Measurements from ENCODE around the gene TMEM158.

Gene TMEM158

DNA sequence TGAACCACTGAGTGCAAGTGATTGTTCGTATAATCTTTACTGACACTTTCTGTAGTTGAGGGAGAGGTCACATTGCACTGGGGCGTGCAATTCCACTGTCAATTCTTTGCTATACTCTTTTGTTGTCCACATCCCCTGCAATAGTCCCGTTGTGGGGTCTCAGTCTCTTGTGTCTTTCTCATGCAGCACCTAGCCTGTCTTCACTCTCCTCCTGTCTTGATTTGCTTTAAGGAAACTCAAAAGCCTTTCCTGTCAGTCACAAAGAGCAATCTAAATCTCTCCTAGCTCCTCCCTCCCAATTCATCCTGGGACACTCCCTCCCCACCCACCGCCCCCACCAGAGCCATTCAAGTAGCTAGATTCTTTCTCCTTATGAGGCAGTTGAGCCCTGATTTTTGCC, 13.2 kb upstream of the TMEM158 start:
- H3K27ac ChIP-seq (ENCODE audit: low read length) = no peak overlapping the region
- DNase-seq = no peak
- TF ChIP-seq, protein P1, sequence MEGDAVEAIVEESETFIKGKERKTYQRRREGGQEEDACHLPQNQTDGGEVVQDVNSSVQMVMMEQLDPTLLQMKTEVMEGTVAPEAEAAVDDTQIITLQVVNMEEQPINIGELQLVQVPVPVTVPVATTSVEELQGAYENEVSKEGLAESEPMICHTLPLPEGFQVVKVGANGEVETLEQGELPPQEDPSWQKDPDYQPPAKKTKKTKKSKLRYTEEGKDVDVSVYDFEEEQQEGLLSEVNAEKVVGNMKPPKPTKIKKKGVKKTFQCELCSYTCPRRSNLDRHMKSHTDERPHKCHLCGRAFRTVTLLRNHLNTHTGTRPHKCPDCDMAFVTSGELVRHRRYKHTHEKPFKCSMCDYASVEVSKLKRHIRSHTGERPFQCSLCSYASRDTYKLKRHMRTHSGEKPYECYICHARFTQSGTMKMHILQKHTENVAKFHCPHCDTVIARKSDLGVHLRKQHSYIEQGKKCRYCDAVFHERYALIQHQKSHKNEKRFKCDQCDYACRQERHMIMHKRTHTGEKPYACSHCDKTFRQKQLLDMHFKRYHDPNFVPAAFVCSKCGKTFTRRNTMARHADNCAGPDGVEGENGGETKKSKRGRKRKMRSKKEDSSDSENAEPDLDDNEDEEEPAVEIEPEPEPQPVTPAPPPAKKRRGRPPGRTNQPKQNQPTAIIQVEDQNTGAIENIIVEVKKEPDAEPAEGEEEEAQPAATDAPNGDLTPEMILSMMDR (IDR thresholded peaks at IDR 0.05; ENCODE audit: borderline replicate concordance, extremely low read depth, low read length, poor library complexity, severe bottlenecking) = no peak
- no peak for TF ChIP-seq EZH2 (IDR thresholded peaks at IDR 0.05; ENCODE audit: borderline replicate concordance, low read depth, low read length, severe bottlenecking)
- H3K79me2 ChIP-seq (ENCODE audit: insufficient read depth, low read length) = no peaks in the 10 kb centered on the region
- H4K20me1 ChIP-seq (ENCODE audit: insufficient read depth, low read length) = no peaks in the 10 kb centered on the region
- no peak for ATAC-seq (ENCODE audit: insufficient read depth, low read depth)
- no peak overlapping the region for H2AFZ ChIP-seq (ENCODE audit: low read depth, low read length)
- no peak overlapping the region for H3K9ac ChIP-seq (ENCODE audit: low read depth, low read length)
- no peaks in the 10 kb centered on the region for H3K27me3 ChIP-seq (ENCODE audit: insufficient read depth, low read length, poor library complexity)
- no peak overlapping the region for H3K4me3 ChIP-seq (ENCODE audit: low read depth in 1 of 2, low read length in 2 of 2)
- no peaks in the 10 kb centered on the region for H3K9me3 ChIP-seq (ENCODE audit: insufficient read depth, low read length, severe bottlenecking)
- no peak overlapping the region for H3K4me2 ChIP-seq (ENCODE audit: insufficient read depth, low read length)
- H3K36me3 ChIP-seq (ENCODE audit: insufficient read depth, low read length) = no peaks in the 10 kb centered on the region
- H3K4me1 ChIP-seq (ENCODE audit: insufficient read depth, low read length) = no peaks in the 10 kb centered on the region

DNA sequence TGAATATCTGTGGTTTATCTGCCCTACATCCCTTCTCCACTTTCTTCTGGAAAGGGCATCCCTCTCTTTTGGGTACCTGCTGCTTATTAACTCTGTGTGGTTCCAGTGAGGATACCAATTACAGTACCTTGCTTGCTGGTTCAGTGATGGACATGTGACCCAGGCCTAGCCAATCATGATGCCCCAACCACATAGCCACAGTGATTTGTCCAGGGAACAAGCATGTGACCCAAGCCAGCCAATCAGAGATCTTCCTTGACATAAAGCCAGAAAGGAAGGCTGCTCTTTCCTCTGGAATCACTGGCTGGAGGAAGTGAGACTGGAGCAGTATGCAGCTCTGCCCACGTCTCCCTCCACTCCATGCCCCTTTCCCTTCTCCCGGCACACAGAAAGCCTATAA, 10.9 kb upstream of the TMEM158 start:
- ATAC-seq (ENCODE audit: insufficient read depth, low read depth) (no peak), DNase-seq (no peak)
- Histone ChIP-seq H3K4me3 (ENCODE audit: low read depth in 1 of 2, low read length in 2 of 2) (no peak overlapping the region), H3K36me3 (ENCODE audit: insufficient read depth, low read length) (no peaks in the 10 kb centered on the region), H2AFZ (ENCODE audit: low read depth, low read length) (no peak overlapping the region), H3K9ac (ENCODE audit: low read depth, low read length) (no peak overlapping the region), H3K27me3 (ENCODE audit: insufficient read depth, low read length, poor library complexity) (peaks cover 13% of the 10 kb centered on the region), H4K20me1 (ENCODE audit: insufficient read depth, low read length) (no peaks in the 10 kb centered on the region), H3K79me2 (ENCODE audit: insufficient read depth, low read length) (no peaks in the 10 kb centered on the region), H3K27ac (ENCODE audit: low read length) (no peak overlapping the region), H3K4me1 (ENCODE audit: insufficient read depth, low read length) (no peaks in the 10 kb centered on the region), H3K4me2 (ENCODE audit: insufficient read depth, low read length) (no peak overlapping the region), H3K9me3 (ENCODE audit: insufficient read depth, low read length, severe bottlenecking) (no peaks in the 10 kb centered on the region)
- TF ChIP-seq, protein P1 (IDR thresholded peaks at IDR 0.05; ENCODE audit: borderline replicate concordance, extremely low read depth, low read length, poor library complexity, severe bottlenecking) = no peak
- no peak for TF ChIP-seq EZH2 (IDR thresholded peaks at IDR 0.05; ENCODE audit: borderline replicate concordance, low read depth, low read length, severe bottlenecking)

DNA sequence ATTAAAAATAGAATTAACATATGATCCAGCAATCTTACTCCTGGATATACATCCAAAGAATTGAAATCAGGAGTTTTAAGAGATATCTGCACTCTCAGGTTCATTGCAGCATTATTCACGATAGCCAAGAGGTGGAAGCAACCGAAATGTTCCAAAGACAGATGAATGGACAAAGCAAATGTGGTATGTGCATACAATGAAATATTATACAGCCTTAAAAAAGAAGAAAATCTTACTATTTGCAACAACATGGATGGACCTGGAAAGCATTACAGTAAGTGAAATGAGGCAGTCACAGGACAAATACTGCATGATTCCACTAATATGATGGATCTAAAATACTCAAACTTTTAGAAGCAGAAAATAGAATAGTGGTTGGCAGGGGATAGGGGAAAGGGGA, 9.3 kb upstream of the TMEM158 start:
- Histone ChIP-seq H3K4me3 (ENCODE audit: low read depth in 1 of 2, low read length in 2 of 2) (no peak overlapping the region), H3K4me2 (ENCODE audit: insufficient read depth, low read length) (no peak overlapping the region), H3K4me1 (ENCODE audit: insufficient read depth, low read length) (no peaks in the 10 kb centered on the region), H3K9ac (ENCODE audit: low read depth, low read length) (no peak overlapping the region), H3K27me3 (ENCODE audit: insufficient read depth, low read length, poor library complexity) (peaks cover 21% of the 10 kb centered on the region), H3K79me2 (ENCODE audit: insufficient read depth, low read length) (no peaks in the 10 kb centered on the region), H3K9me3 (ENCODE audit: insufficient read depth, low read length, severe bottlenecking) (no peaks in the 10 kb centered on the region), H2AFZ (ENCODE audit: low read depth, low read length) (no peak overlapping the region), H3K27ac (ENCODE audit: low read length) (no peak overlapping the region), H4K20me1 (ENCODE audit: insufficient read depth, low read length) (no peaks in the 10 kb centered on the region), H3K36me3 (ENCODE audit: insufficient read depth, low read length) (no peaks in the 10 kb centered on the region)
- ATAC-seq (ENCODE audit: insufficient read depth, low read depth) (no peak), DNase-seq (no peak)
- TF ChIP-seq EZH2 (IDR thresholded peaks at IDR 0.05; ENCODE audit: borderline replicate concordance, low read depth, low read length, severe bottlenecking) = no peak
- TF ChIP-seq, protein P1 (IDR thresholded peaks at IDR 0.05; ENCODE audit: borderline replicate concordance, extremely low read depth, low read length, poor library complexity, severe bottlenecking) = no peak

DNA sequence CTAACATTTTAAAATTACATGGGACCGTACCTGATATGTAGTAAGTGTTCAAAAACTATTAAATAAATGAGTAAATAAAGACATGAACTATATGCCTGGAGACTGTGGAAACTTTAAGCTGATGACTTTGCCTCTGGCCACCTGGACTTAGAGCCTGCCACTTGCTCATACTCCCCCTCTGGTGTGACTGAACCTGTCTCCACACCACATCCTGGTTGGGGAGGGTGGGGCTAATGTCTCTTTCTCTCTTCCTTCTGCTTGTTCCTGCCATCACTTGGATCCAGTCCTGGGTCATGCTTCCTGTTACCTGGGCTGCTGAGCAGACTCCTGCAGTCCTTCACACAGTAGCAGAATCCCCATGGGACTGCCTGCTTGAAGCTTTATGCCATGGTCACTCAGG, 8.2 kb upstream of the TMEM158 start:
- H3K79me2 ChIP-seq (ENCODE audit: insufficient read depth, low read length) = no peaks in the 10 kb centered on the region
- no peak overlapping the region for H3K9ac ChIP-seq (ENCODE audit: low read depth, low read length)
- H3K36me3 ChIP-seq (ENCODE audit: insufficient read depth, low read length) = no peaks in the 10 kb centered on the region
- ATAC-seq (ENCODE audit: insufficient read depth, low read depth) = peak; percentile 78
- no peak overlapping the region for H3K4me3 ChIP-seq (ENCODE audit: low read depth in 1 of 2, low read length in 2 of 2)
- H3K4me1 ChIP-seq (ENCODE audit: insufficient read depth, low read length) = no peaks in the 10 kb centered on the region
- H3K27me3 ChIP-seq (ENCODE audit: insufficient read depth, low read length, poor library complexity) = peaks cover 32% of the 10 kb centered on the region
- H2AFZ ChIP-seq (ENCODE audit: low read depth, low read length) = no peak overlapping the region
- no peaks in the 10 kb centered on the region for H4K20me1 ChIP-seq (ENCODE audit: insufficient read depth, low read length)
- no peak overlapping the region for H3K27ac ChIP-seq (ENCODE audit: low read length)
- peak; percentile 36 for DNase-seq
- no peak overlapping the region for H3K4me2 ChIP-seq (ENCODE audit: insufficient read depth, low read length)
- H3K9me3 ChIP-seq (ENCODE audit: insufficient read depth, low read length, severe bottlenecking) = no peaks in the 10 kb centered on the region
- TF ChIP-seq, protein P1 (IDR thresholded peaks at IDR 0.05; ENCODE audit: borderline replicate concordance, extremely low read depth, low read length, poor library complexity, severe bottlenecking) = no peak
- TF ChIP-seq EZH2 (IDR thresholded peaks at IDR 0.05; ENCODE audit: borderline replicate concordance, low read depth, low read length, severe bottlenecking) = no peak

All from DND-41 (cell line).